GM21825 (cell line): ENCODE measurements around the gene RHBDF1.
"Not testable (repeated sequence)": the region's sequence is repeated elsewhere in the genome, so short reads cannot be mapped to it uniquely, and the experiment has no call there.

Experiments
- ATAC-seq: cut with Tn5 transposase; IDR thresholded peaks from one replicate; pipeline ENCODE4 v1.9.1; 2021; ENCODE audit warnings: mild to moderate bottlenecking, moderate library complexity; ENCODE audit not compliant: unreplicated experiment

The RHBDF1 gene

DNA sequence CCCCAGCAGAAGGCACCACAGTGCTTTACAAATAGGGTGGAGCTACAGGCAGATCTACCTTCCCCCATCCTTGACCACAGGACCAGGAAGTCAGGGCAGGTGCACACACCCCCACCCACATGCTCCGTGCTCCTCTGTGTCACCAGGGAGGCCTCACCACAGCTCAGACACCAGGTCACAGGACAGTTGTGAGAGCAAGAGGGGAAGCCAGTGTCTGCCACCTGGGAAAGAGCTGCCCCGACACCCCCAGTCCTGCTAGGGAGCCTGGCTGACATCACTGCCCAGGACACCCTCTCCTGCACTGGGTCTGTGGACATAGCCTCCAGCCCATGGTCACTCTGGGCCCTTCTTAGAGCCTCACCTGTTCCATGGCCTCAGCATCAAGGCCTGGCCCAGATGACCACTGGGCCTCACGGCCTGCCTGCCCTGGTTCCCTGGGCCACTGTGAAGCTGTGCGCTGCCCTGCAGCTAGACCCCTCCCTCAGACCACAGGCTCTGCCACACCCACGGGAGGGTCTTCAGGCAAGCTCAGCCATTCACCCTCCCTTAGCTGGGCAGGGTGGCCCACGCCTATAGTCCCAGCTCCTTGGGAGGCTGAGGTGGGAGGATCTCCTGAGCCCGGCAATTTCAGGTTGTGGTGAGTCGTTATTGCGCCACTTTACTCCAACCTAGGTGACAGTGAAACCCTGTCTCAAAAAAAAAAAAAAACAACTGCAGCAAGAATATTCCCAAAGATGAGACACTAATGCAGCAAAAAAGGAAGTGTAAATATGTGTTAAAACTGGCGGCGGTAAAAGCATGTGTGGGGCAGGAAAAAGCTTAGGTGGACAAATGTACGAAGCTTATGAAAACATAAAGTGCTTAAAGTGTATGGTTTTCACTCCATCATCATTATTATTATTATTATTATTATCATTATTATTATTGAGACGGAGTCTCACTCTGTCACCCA lies 33.2 kb downstream of the RHBDF1 start:
- ATAC-seq: peak; percentile 72

DNA sequence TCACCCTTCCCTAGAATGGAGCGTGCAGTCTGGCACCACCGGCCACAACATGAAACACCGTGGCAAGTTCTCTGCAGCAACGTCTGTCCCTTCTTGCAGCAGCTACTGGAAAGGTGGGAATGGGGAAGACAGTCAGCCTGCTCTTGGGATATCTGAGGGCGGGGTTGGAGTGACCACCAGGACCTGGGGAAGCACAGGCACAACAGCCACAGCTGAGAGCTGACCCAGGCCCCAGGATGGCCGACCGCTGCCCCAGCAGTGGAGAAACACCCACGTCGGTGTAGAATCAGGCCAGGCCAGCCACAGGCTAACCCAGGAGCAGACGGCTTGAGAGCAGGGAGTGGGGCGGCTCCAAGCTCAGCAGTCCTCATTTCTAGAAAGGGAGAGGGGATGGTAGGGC lies 34.2 kb downstream of the RHBDF1 start:
- ATAC-seq: not testable (repeated sequence)

- no peak for ATAC-seq
Observed at GRCh38 chr16:37511-37910, 34.9 kb downstream of the RHBDF1 start.

DNA sequence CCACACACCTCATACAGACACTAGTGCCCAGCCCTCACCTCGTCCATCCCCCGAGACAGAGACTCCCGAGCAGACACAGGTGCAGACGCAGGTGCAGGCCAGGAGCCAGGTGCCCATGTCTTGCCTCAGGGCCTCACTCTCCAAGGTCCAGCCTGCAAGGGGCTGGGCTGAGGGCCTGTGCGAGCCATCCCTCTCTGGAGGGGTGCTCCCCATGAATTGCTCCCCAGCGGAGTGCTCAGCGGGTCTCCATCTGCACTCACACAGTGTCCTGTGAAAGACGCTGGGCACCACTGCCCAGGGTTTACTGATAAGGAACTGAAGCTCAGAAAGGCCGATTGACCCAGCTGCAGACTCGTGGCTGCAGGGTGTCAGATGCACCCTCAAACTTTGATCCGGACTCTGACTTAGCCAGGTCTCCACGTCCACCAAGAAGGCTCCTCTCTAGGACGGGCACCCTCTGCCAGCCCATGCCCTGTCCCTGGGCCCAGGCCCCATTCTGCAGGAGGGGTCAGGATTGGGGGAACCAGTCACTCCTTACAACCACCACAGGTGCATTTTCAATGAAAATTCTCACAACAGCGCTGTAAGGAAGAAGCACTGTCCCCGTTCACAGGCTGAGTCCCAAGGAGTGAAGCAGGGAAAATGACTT lies 36.0 kb downstream of the RHBDF1 start:
- no peak for ATAC-seq

DNA sequence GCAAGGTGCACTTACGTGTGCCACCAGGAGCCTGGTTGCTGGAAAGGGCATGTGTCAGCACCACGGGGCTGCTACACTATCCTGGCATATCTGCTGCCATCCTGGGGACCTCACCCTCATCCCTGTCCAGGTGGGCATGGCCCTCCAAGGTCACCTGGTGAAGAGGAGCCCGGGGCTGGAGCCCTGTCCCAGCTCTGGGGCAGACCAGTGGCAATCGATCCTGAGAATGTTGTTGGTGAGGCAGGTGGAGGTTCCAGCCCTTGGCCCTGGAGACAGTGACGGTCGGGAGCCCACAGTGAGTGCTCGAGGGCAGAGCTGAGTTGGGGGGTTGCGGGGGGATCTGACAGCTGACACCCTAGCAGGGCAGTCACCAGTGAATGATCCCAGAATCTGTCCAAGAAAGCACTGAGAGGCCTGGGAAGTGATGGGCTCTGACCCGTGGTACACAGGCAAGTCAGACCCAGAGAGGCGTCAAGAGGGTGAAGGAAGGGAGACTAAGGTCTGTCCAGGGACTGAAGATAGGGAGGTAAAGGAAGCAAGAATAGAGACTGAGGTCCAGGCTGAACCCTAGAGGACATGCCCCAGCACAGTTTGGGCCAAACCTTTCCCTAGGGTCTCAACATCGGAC lies 36.6 kb downstream of the RHBDF1 start:
- ATAC-seq: no peak

DNA sequence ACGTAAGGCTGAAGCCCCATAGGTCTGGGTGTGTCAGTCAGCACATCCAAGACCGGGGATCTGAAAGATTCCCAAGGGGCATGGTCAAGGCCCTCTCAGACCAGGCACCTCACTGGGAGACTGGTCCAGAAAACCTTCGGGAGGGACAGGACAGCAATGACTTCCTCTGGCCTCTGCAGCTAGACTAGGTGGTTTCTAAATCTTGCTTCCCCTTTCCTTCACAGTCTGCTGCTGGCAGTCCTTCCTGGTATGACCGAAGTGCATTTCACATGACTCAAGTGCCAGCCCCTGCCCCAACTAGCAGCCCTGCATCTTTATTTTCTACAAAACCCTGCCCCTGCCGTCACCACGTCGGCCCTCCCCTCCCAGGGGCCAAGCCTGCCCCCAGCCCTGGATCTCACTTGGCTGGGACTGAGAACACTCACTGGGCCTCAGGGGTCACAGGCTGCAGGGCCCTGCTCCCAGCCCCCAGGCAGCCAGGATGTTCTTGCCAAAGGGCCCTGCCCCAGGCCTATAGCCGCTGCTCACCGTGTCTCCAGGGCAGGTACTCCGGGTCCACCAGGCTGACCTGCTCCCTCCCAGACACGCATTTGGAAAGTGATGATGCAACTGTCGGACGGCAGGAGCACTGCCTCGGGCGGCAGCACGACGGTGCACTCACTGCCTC lies 37.3 kb downstream of the RHBDF1 start:
- no peak for ATAC-seq

DNA sequence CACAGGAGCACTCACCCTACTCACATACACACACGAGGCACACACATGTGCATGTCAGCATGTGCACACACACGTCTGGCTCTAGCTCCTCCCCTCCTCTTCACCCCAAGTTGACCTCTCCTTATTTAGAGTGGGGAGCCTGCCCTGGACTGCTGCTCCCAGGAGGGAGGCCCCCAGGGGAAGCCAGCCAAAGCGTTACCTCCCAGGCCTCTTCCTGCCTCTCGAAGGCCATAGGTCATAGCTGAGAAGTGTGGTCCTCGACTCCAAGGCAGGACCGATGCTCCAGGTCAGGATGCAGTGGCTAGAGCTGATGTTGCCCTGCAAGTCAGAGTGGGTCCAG lies 37.8 kb downstream of the RHBDF1 start:
- no peak for ATAC-seq

GRCh38 chr16:33877-34647 lies 38.4 kb downstream of the RHBDF1 start:
- ATAC-seq: no peak

DNA sequence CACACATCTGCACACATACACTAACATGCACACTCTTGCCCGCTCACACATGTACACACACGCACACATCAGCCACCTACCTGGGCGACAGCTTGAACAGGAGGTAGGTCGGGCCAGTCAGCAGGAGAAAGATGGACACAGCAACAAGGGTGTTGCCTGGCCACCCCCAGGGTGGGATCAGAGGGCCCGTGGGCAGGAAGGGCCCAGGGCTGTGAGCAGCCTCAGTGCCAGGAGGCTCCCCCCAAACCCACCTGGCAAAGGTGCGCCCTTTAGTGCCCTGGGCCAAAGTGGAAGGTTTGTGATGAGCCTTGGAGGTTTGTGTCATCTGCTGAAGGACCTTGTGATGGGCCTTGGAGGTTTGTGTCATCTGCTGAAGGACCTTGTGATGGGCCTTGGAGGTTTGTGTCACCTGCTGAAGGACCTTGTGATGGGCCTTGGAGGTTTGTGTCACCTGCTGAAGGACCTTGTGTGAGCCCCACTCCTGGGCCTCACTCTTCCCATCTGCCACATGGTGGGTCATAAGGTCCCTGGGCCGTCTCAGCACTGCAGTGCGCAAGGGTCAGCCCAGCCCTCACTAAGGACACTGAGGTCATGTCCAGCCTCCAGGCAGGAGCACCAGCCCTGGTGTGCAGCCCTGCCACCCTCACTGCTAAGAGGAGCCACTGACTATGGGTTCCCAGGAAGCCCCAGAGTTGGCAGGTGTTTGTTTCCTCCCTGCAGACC lies 39.1 kb downstream of the RHBDF1 start:
- not testable (repeated sequence) for ATAC-seq

GRCh38 chr16:30627-31026 lies 41.8 kb downstream of the RHBDF1 start:
- not testable (repeated sequence) for ATAC-seq

- ATAC-seq: not testable (repeated sequence)
Observed at GRCh38 chr16:25926-26348, 46.5 kb downstream of the RHBDF1 start.

- not testable (repeated sequence) for ATAC-seq
Observed at GRCh38 chr16:24151-24550, 48.3 kb downstream of the RHBDF1 start.

DNA sequence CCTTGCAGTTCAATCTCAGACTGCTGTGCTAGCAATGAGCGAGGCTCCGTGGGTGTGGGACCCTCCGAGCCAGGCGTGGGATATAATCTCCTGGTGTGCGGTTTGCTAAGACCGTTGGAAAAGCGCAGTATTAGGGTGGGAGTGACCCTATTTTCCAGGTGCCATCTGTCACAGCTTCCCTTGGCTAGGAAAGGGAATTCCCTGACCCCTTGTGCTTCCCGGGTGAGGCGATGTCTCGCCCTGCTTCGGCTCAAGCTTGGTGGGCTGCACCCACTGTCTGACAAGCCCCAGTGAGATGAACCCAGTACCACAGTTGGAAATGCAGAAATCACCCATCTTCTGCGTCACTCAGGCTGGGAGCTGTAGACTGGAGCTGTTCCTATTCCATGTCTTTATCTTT lies 51.5 kb downstream of the RHBDF1 start:
- ATAC-seq: not testable (repeated sequence)

DNA sequence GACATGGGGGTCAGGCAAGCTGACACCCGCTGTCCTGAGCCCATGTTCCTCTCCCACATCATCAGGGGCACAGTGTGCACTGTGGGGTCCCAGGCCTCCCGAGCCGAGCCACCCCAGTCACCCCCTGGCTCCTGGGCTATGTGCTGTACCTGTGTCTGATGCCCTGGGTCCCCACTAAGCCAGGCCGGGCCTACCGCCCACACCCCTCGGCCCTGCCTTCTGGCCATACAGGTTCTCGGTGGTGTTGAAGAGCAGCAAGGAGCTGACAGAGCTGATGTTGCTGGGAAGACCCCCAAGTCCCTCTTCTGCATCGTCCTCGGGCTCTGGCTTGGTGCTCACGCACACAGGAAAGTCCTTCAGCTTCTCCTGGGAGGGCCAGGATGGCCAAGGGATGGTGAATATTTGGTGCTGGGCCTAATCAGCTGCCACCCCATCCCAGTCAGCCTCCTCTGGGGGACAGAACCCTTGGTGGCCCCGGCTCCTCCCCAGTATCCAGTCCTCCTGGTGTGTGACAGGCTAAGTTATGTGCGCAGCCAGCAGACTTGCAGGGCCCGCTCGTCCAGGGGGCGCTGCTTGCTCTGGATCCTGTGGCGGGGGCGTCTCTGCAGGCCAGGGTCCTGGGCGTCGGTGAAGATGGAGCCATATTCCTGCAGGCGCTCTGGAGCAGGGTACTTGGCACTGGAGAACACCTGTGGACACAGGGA lies 55.2 kb downstream of the RHBDF1 start:
- ATAC-seq: not testable (repeated sequence)

DNA sequence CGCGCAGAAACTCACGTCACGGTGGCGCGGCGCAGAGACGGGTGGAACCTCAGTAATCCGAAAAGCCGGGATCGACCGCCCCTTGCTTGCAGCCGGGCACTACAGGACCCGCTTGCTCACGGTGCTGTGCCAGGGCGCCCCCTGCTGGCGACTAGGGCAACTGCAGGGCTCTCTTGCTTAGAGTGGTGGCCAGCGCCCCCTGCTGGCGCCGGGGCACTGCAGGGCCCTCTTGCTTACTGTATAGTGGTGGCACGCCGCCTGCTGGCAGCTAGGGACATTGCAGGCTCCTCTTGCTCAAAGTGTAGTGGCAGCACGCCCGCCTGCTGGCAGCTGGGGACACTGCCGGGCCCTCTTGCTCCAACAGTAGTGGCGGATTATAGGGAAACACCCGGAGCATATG lies 61.7 kb downstream of the RHBDF1 start:
- ATAC-seq: not testable (repeated sequence)

DNA sequence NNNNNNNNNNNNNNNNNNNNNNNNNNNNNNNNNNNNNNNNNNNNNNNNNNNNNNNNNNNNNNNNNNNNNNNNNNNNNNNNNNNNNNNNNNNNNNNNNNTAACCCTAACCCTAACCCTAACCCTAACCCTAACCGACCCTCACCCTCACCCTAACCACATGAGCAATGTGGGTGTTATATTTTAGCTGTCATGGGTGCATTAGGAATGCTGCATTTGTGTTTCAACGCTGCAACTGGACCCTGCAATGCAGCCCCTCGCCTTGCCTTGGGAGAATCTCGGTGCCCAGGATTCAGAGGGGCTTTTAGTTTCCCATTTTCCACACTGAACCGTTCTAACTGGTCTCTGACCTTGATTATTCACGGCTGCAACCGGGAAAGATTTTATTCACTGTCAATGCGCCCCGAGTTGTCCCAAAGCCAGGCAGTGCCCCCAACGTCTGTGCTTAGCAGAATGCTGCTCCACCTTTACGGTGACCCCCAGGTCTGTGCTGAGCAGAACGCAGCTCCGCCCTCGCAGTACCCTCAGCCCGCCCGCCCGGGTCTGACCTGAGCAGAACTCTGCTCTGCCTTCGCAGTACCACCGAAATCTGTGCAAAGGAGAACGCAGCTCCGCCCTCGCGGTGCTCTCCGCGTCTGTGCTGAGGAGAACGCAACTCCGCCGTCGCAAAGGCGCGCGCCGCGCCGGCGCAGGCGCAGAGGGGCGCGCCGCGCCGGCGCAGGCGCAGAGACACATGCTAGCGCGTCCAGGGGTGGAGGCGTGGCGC lies 62.3 kb downstream of the RHBDF1 start:
- no peak for ATAC-seq
